Measurements from ENCODE around the gene MUS81.

The MUS81 gene

GRCh38 chr11:65860278-65861164 is at the start of gene MUS81:
Gene MUS81 (plus strand): TSS chr11:65860433. CDS start chr11:65860754, 321 bp downstream.
- in situ Hi-C loops (cut with MboI; ENCODE audit: low sequenced_read_pairs, unreplicated experiment): no loop called here
- TF ChIP-seq CTCF (IDR thresholded peaks at IDR 0.05; ENCODE audit: borderline replicate concordance, control extremely low read depth, extremely low read depth, insufficient read depth, missing control alignments): peak; percentile 91
- peak; percentile 94 for DNase-seq (ENCODE audit: low spot score)

- in situ Hi-C loops (cut with MboI; ENCODE audit: low sequenced_read_pairs, unreplicated experiment): no loop called here
- no peak for TF ChIP-seq CTCF (IDR thresholded peaks at IDR 0.05; ENCODE audit: borderline replicate concordance, control extremely low read depth, extremely low read depth, insufficient read depth, missing control alignments)
- no peak for DNase-seq (ENCODE audit: low spot score)
Observed at GRCh38 chr11:65811764-65812475, 48.3 kb upstream of the MUS81 start.

- TF ChIP-seq CTCF (IDR thresholded peaks at IDR 0.05; ENCODE audit: borderline replicate concordance, control extremely low read depth, extremely low read depth, insufficient read depth, missing control alignments): no peak
- in situ Hi-C loops (cut with MboI; ENCODE audit: low sequenced_read_pairs, unreplicated experiment): no loop called here
- no peak for DNase-seq (ENCODE audit: low spot score)
Observed at GRCh38 chr11:65814131-65814985, 45.9 kb upstream of the MUS81 start.

GRCh38 chr11:65814986-65815565 is 45.2 kb upstream of the MUS81 start:
- DNase-seq (ENCODE audit: low spot score): no peak
- TF ChIP-seq CTCF (IDR thresholded peaks at IDR 0.05; ENCODE audit: borderline replicate concordance, control extremely low read depth, extremely low read depth, insufficient read depth, missing control alignments): no peak
- in situ Hi-C loops (cut with MboI; ENCODE audit: low sequenced_read_pairs, unreplicated experiment): no loop called here

GRCh38 chr11:65816696-65817095 is 43.5 kb upstream of the MUS81 start:
- TF ChIP-seq CTCF (IDR thresholded peaks at IDR 0.05; ENCODE audit: borderline replicate concordance, control extremely low read depth, extremely low read depth, insufficient read depth, missing control alignments): no peak

More at GRCh38 chr11:65816696-65817095, 43.5 kb upstream of the MUS81 start:
- in situ Hi-C loops (cut with MboI; ENCODE audit: low sequenced_read_pairs, unreplicated experiment): no loop called here
- no peak for DNase-seq (ENCODE audit: low spot score)
